Thoracic aorta (tissue), 2 donors: Measurements from ENCODE around the gene ANXA2R. TPM values are rescaled to one million over a fixed set of nuclear protein-coding genes. Genes with fewer than 3 reads are reported as not detected.
A peak's percentile ranks its signal among the peaks of the same experiment; 100 is the strongest.

Experiments used
- ATAC-seq: fragments of 150-250 bp; one replicate; pipeline ENCODE4 v1.8.0; 2017; ENCODE audit warnings: low read depth; ENCODE audit not compliant: insufficient number of reproducible peaks, low FRiP score
- DNase-seq: peaks from one replicate; pipeline ENCODE4 v3.0.0-alpha.2; 2020; ENCODE audit warnings: low spot score
- H3K27ac ChIP-seq, 2 donors: fragments of 200-600 bp; sonication (generic); 1 replicate in 1 of 2; 2 replicates in 1 of 2; pipeline ENCODE4 v1.5.1; 2016; ENCODE audit warnings: mild to moderate bottlenecking in 2 of 2, moderate library complexity in 2 of 2
- H3K27me3 ChIP-seq: fragments of 200-600 bp; sonication (generic); replicated peaks from 2 replicates; pipeline ENCODE4 v1.6.0; 2016; ENCODE audit warnings: mild to moderate bottlenecking; ENCODE audit not compliant: insufficient read depth
- H3K36me3 ChIP-seq: fragments of 200-600 bp; sonication (generic); one replicate; pipeline ENCODE4 v1.5.1; 2016
- H3K4me1 ChIP-seq, 2 donors: fragments of 200-600 bp; sonication (generic); 1 replicate in 1 of 2; 2 replicates in 1 of 2; pipeline versions ENCODE4 v1.5.1 to v1.6.0; 2016; ENCODE audit warnings: low read depth in 2 of 2, mild to moderate bottlenecking in 1 of 2; ENCODE audit not compliant: control insufficient read depth in 1 of 2
- H3K4me3 ChIP-seq: fragments of 200-600 bp; sonication (generic); 2 replicates; pipeline ENCODE4 v1.5.1; 2016; ENCODE audit warnings: mild to moderate bottlenecking
- H3K9me3 ChIP-seq: fragments of 200-600 bp; sonication (generic); 2 replicates; pipeline ENCODE4 v1.5.1; 2016
- CTCF ChIP-seq: fragments of 200-600 bp; sonication (generic); IDR thresholded peaks from one replicate; pipeline ENCODE4 v1.5.1; 2019; ENCODE audit warnings: antibody characterized with exemption
- total RNA-seq, 2 donors: library from RNA; depleted of rRNA; stranded (reverse); fragments of >200 nt; gene quantifications; one replicate each; pipeline versions ENCODE4 v1.1.0 to v1.2.3, GENCODE V29; 2016

ANXA2R gene
- total RNA-seq, 2 donors from 2014 or later, result 3.2 to 5.3 TPM

GRCh38 chr5:43020399-43020746 lies 19.7 kb downstream of the ANXA2R start:
- Histone ChIP-seq H3K4me1 (peaks cover 0 to 12% of the 10 kb centered on the region in 2 donors), H3K4me3 (peak overlapping the region; percentile 79), H3K27ac (peak overlapping the region in 1 of 2 donors; percentile 93), H3K9me3 (no peaks in the 10 kb centered on the region), H3K27me3 (no peaks in the 10 kb centered on the region), H3K36me3 (no peaks in the 10 kb centered on the region)
- no peak for TF ChIP-seq CTCF
- no peak for ATAC-seq
- no peak for DNase-seq

DNA sequence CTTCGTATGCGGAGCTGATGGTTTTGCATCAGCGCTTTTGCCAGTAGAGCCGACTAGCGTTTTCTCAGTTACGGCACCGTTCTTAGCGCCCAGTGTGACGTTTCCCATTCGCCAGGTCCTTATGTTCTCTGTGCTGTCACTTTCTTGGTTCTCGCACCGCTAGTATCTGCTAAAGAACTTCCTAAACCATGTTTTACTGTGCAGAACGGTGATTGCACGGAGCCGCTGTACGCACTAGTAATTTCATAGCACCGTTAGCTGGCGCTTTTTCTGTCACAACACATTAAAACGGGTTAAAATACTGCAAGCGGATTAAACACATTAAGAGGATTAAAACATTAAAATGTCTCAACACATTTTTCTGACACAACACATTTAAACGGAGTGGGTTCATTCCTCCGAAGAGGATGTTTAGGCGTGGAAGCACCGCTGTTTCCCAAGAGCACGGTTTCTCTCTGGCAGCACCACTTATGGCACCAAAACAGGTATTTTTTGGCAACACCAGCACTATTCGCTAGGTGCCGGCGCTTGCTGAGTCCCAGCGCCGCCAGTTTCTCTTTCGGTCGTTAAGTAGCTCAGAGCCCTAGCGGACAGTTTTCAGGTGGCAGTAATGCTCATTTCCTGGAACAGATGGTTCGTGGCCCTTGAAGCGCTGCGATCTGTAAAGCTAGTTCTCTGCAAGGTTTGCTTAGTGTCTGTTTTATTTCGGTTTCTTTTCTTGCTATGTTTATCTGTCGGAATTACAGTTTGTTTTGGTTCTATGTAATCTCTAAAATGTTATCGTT lies 20.3 kb downstream of the ANXA2R start:
- ATAC-seq (no peak), DNase-seq (no peak)
- TF ChIP-seq CTCF, result no peak
- no peaks in the 10 kb centered on the region for H3K27me3 ChIP-seq
- peaks cover 0 to 12% of the 10 kb centered on the region in 2 donors for H3K4me1 ChIP-seq
- H3K9me3 ChIP-seq, result no peaks in the 10 kb centered on the region
- H3K36me3 ChIP-seq, result no peaks in the 10 kb centered on the region
- peak overlapping the region; percentile 9 to 93 for H3K27ac ChIP-seq
- H3K4me3 ChIP-seq, result peak overlapping the region; percentile 79

DNA sequence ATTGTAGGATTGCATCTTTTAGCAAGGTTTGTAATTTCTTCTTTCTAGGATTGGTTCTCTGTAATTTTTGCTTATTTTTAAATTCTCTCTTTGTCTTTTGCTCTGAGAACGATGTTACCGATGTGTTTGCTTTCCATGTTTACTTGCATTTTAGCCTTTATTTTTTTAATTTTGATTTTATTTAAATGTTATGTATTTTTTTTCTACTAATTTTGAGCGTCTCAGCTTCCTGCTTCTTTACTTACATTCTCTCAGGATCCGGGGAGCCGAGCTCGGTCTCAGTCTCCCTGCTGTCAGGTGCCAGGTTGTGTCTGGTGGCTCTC lies 20.9 kb downstream of the ANXA2R start:
- no peak for ATAC-seq
- peak overlapping the region; percentile 93 to 97 for H3K27ac ChIP-seq
- H3K4me1 ChIP-seq, result peaks cover 0 to 12% of the 10 kb centered on the region in 2 donors
- DNase-seq, result no peak
- TF ChIP-seq CTCF, result no peak
- no peaks in the 10 kb centered on the region for H3K36me3 ChIP-seq
- peak overlapping the region; percentile 79 for H3K4me3 ChIP-seq
- no peaks in the 10 kb centered on the region for H3K27me3 ChIP-seq
- no peaks in the 10 kb centered on the region for H3K9me3 ChIP-seq

GRCh38 chr5:43017428-43017815 lies 22.7 kb downstream of the ANXA2R start:
- ATAC-seq (no peak), DNase-seq (no peak)
- peak overlapping the region; percentile 79 for H3K4me3 ChIP-seq
- no peaks in the 10 kb centered on the region for H3K9me3 ChIP-seq
- H3K27ac ChIP-seq, result peak overlapping the region; percentile 93 to 97
- H3K27me3 ChIP-seq, result no peaks in the 10 kb centered on the region
- peak; percentile 29 for TF ChIP-seq CTCF
- peaks cover 0 to 12% of the 10 kb centered on the region in 2 donors for H3K4me1 ChIP-seq
- no peaks in the 10 kb centered on the region for H3K36me3 ChIP-seq

DNA sequence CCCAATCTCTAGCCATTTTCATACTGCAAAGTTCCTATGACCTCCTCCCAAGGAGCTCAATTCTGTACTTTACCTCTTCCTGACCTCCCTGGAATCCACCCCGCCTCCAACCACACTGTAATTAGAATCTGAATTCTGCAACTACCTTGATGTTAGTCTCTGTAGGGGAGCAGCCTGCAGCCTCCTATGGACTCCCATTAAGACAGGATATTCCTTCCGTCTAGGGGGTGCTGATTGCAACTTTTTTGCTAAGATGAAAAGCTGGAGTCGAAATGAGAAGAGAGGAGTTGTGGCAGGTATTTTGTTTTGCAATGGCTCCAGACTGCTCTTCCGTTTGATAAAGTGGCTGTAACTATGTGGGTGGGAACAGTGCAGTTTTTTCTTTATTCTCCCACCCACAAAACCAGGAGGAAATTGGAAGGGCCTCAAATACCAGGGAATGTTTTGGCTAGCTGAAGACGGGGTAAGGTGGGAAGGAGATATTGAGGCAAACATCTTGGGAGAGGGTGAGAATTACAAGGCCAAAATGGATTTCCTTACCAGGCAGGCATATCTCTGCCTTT lies 23.8 kb downstream of the ANXA2R start:
- no peak for ATAC-seq
- Histone ChIP-seq H3K27me3 (no peaks in the 10 kb centered on the region), H3K9me3 (no peaks in the 10 kb centered on the region), H3K36me3 (no peaks in the 10 kb centered on the region), H3K4me3 (no peak overlapping the region), H3K27ac (no peak overlapping the region), H3K4me1 (peaks cover 0 to 12% of the 10 kb centered on the region in 2 donors)
- DNase-seq, result no peak
- no peak for TF ChIP-seq CTCF
